Smooth muscle cell (in vitro differentiated cells): ENCODE results near the gene ROBO3. TPM values are rescaled to one million over a fixed set of nuclear protein-coding genes. Genes with fewer than 3 reads are reported as not detected.
A peak's percentile ranks its signal among the peaks of the same experiment; 100 is the strongest.

Experiments
- DNase-seq: peaks from one replicate; lab custom pipeline; 2025; ENCODE audit not compliant: unreplicated experiment; lab: John Stamatoyannopoulos, UW
- H2AFZ ChIP-seq: fragments of 200-600 bp; sonication (generic); 2 replicates; pipeline ENCODE4 v1.6.0; 2016; ENCODE audit warnings: antibody characterized with exemption, low read depth, mild to moderate bottlenecking
- H3F3A ChIP-seq: fragments of 200-600 bp; sonication (generic); 2 replicates; pipeline ENCODE4 v1.6.0; 2017; ENCODE audit warnings: antibody characterized with exemption, low read depth
- H3K27ac ChIP-seq: fragments of 200-600 bp; sonication (generic); 2 replicates; pipeline ENCODE4 v1.5.1; 2016; ENCODE audit warnings: low read depth, mild to moderate bottlenecking
- H3K27me3 ChIP-seq: fragments of 200-600 bp; sonication (generic); 2 replicates; pipeline ENCODE4 v1.6.1; 2016; ENCODE audit warnings: low read depth, mild to moderate bottlenecking
- H3K36me3 ChIP-seq: fragments of 200-600 bp; sonication (generic); 2 replicates; pipeline ENCODE4 v1.5.1; 2016; ENCODE audit warnings: low read depth
- H3K4me1 ChIP-seq: fragments of 200-600 bp; sonication (generic); 2 replicates; pipeline ENCODE4 v1.5.1; 2016; ENCODE audit warnings: low read depth
- H3K4me2 ChIP-seq: fragments of 200-600 bp; sonication (generic); 2 replicates; pipeline ENCODE4 v1.6.0; 2016; ENCODE audit warnings: mild to moderate bottlenecking
- H3K4me3 ChIP-seq: fragments of 200-600 bp; sonication (generic); 2 replicates; pipeline ENCODE4 v1.5.1; 2016; ENCODE audit warnings: mild to moderate bottlenecking
- H3K79me2 ChIP-seq: fragments of 200-600 bp; sonication (generic); 2 replicates; pipeline ENCODE4 v1.6.0; 2016; ENCODE audit warnings: low read depth, mild to moderate bottlenecking
- H3K9ac ChIP-seq: fragments of 200-600 bp; sonication (generic); 2 replicates; pipeline ENCODE4 v1.6.0; 2016; ENCODE audit warnings: low read depth
- H3K9me3 ChIP-seq: fragments of 200-600 bp; sonication (generic); replicated peaks from 2 replicates; pipeline ENCODE4 v1.5.1; 2016; ENCODE audit warnings: low read depth
- H4K20me1 ChIP-seq: fragments of 200-600 bp; sonication (generic); 2 replicates; pipeline ENCODE4 v1.6.0; 2016; ENCODE audit warnings: low read depth
- CTCF ChIP-seq: fragments of 200-600 bp; sonication (generic); IDR thresholded peaks from 2 replicates; pipeline ENCODE4 v1.5.1; 2017; ENCODE audit warnings: borderline replicate concordance, mild to moderate bottlenecking, antibody characterized with exemption; ENCODE audit not compliant: insufficient read depth, poor library complexity, severe bottlenecking
- WGBS: methylation state at CpG from one replicate; pipeline ENCODE4 v1.1.7; 2016; ENCODE audit warnings: low lambda C conversion rate; 5-methylcytosine and 5-hydroxymethylcytosine counted together
- polyA plus RNA-seq: library from polyadenylated mRNA; unstranded; fragments of >200 nt; fragmentation: Nextera tagmentation; extraction: Ambion mirVana; gene quantifications from 2 replicates; pipeline ENCODE4 v1.2.1, GENCODE V29; 2016
- total RNA-seq: library from RNA; depleted of rRNA; stranded (reverse); fragments of >200 nt; gene quantifications from 2 replicates; pipeline ENCODE4 v1.2.3, GENCODE V29; 2014

Gene ROBO3
- total and polyA plus RNA-seq, 2 experiments from 2014 or later = 8.9 to 12.8 TPM

- no peaks in the 10 kb centered on the region for H3K79me2 ChIP-seq
- no peak overlapping the region for H3K4me3 ChIP-seq
- TF ChIP-seq CTCF = no peak
- no peak overlapping the region for H3K27ac ChIP-seq
- H3K36me3 ChIP-seq = no peaks in the 10 kb centered on the region
- 98% methylated on average over 2 of the region's 2 CpGs for WGBS
- no peaks in the 10 kb centered on the region for H3F3A ChIP-seq
- DNase-seq = no peak
- H3K9me3 ChIP-seq = no peaks in the 10 kb centered on the region
- no peak overlapping the region for H3K4me2 ChIP-seq
- no peak overlapping the region for H2AFZ ChIP-seq
- H3K27me3 ChIP-seq = no peaks in the 10 kb centered on the region
- no peak overlapping the region for H3K9ac ChIP-seq
- H3K4me1 ChIP-seq = peaks cover 4% of the 10 kb centered on the region
- H4K20me1 ChIP-seq = no peaks in the 10 kb centered on the region
These were observed 54.7 kb downstream of the ROBO3 start for GRCh38 chr11:124919898-124920297.

GRCh38 chr11:124920356-124920755, 55.1 kb downstream of the ROBO3 start:
- Histone ChIP-seq H3K9ac (no peak overlapping the region), H3K4me1 (peaks cover 4% of the 10 kb centered on the region), H3K4me2 (peak overlapping the region; percentile 91), H2AFZ (peak overlapping the region; percentile 88), H3K9me3 (no peaks in the 10 kb centered on the region), H3K27ac (no peak overlapping the region), H4K20me1 (no peaks in the 10 kb centered on the region), H3K4me3 (peak overlapping the region; percentile 58), H3K27me3 (no peaks in the 10 kb centered on the region), H3K79me2 (no peaks in the 10 kb centered on the region), H3F3A (no peaks in the 10 kb centered on the region), H3K36me3 (no peaks in the 10 kb centered on the region)
- no peak for DNase-seq
- WGBS = 92% methylated on average over 5 of the region's 5 CpGs
- TF ChIP-seq CTCF = no peak

GRCh38 chr11:124920870-124921609, 55.8 kb downstream of the ROBO3 start:
- Histone ChIP-seq H3K4me1 (peaks cover 4% of the 10 kb centered on the region), H3K27ac (peak overlapping the region; percentile 39), H3K79me2 (no peaks in the 10 kb centered on the region), H3K9me3 (no peaks in the 10 kb centered on the region), H3K9ac (peak overlapping the region; percentile 8), H4K20me1 (no peaks in the 10 kb centered on the region), H3K36me3 (no peaks in the 10 kb centered on the region), H3K4me2 (peak overlapping the region; percentile 91), H3K27me3 (no peaks in the 10 kb centered on the region), H3F3A (no peaks in the 10 kb centered on the region), H2AFZ (peak overlapping the region; percentile 88), H3K4me3 (peak overlapping the region; percentile 58)
- DNase-seq = peak; percentile 74
- WGBS = 2% methylated on average over 69 of the region's 82 CpGs
- TF ChIP-seq CTCF = no peak

GRCh38 chr11:124922831-124923230, 57.6 kb downstream of the ROBO3 start:
- Histone ChIP-seq H3K9ac (no peak overlapping the region), H2AFZ (no peak overlapping the region), H3K4me3 (no peak overlapping the region), H4K20me1 (no peaks in the 10 kb centered on the region), H3K36me3 (no peaks in the 10 kb centered on the region), H3K9me3 (no peaks in the 10 kb centered on the region), H3K4me2 (no peak overlapping the region), H3K27ac (no peak overlapping the region), H3F3A (no peaks in the 10 kb centered on the region), H3K79me2 (no peaks in the 10 kb centered on the region), H3K27me3 (no peaks in the 10 kb centered on the region), H3K4me1 (peaks cover 4% of the 10 kb centered on the region)
- no peak for TF ChIP-seq CTCF
- no peak for DNase-seq
- WGBS = 95% methylated on average over 4 of the region's 4 CpGs
